Brain microvascular endothelial cell (primary cell): ENCODE results near the gene DCAF6.

Experiments
- DNase-seq: peaks from one replicate; pipeline ENCODE4 v3.0.0-alpha.2; 2020
- H3K27ac ChIP-seq: fragments of 250-450 bp; sonication (Bioruptor Pico); 2 replicates; pipeline ENCODE4 v1.5.1; 2020; ENCODE audit warnings: mild to moderate bottlenecking, moderate library complexity
- H3K27me3 ChIP-seq: fragments of 250-450 bp; sonication (Bioruptor Pico); replicated peaks from 2 replicates; pipeline ENCODE4 v1.5.1; 2020; ENCODE audit warnings: mild to moderate bottlenecking
- H3K36me3 ChIP-seq: fragments of 250-450 bp; sonication (Bioruptor Pico); replicated peaks from 2 replicates; pipeline ENCODE4 v1.5.1; 2020; ENCODE audit warnings: mild to moderate bottlenecking
- H3K4me3 ChIP-seq: 2 replicates; pipeline ENCODE4 v1.5.1; 2011; ENCODE audit warnings: low read depth, mild to moderate bottlenecking, control low read depth, low read length, moderate library complexity
- CTCF ChIP-seq: IDR thresholded peaks from 2 replicates; pipeline ENCODE4 v1.5.1; 2011; ENCODE audit warnings: low read depth, mild to moderate bottlenecking, moderate library complexity, low read length, control low read depth, inconsistent platforms; ENCODE audit errors: missing control alignments
- in situ Hi-C: cut with HindIII; loops from 2 replicates; pipeline ENCODE4 v1.10.0; 2017; ENCODE audit warnings: low sequenced_read_pairs, low pct_ligation_motif_present

The DCAF6 gene

DNA sequence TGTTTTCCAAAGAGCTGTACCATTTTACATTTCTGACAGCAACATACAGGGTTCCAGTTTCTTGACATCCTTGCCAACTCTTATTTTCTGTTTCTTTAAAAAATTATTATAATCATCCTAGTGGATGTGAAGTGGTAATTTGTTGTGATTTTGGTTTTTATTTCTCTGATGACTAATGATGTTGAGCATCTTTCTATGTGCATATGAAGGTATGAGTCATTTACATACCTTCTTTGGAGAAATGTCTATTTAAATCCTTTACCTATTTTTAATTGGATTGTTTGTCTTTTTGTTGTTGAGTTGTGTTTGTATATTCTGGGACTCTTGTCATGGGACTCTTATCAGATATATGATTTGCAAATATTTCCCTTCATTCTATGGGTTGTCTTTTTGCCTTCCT, 21.2 kb downstream of the DCAF6 start:
- TF ChIP-seq CTCF = no peak
- H3K36me3 ChIP-seq = peaks cover 5% of the 10 kb centered on the region
- in situ Hi-C loops = no loop called here

GRCh38 chr1:167964646-167965045, 28.2 kb downstream of the DCAF6 start:
- no peak overlapping the region for H3K4me3 ChIP-seq
- H3K27me3 ChIP-seq = no peaks in the 10 kb centered on the region
- H3K27ac ChIP-seq = no peak overlapping the region
- in situ Hi-C loops = no loop called here
- no peak for DNase-seq
- TF ChIP-seq CTCF = no peak
- H3K36me3 ChIP-seq = peaks cover 2% of the 10 kb centered on the region

More for the DNA sequence above, 21.2 kb downstream of the DCAF6 start:
- no peak for DNase-seq
- Histone ChIP-seq H3K27me3 (no peaks in the 10 kb centered on the region), H3K27ac (no peak overlapping the region), H3K4me3 (no peak overlapping the region)

- Histone ChIP-seq H3K27ac (no peak overlapping the region), H3K36me3 (peaks cover 2% of the 10 kb centered on the region), H3K27me3 (no peaks in the 10 kb centered on the region), H3K4me3 (no peak overlapping the region)
- in situ Hi-C loops = no loop called here
- no peak for DNase-seq
- TF ChIP-seq CTCF = no peak
Measured at GRCh38 chr1:167966050-167966449, 29.6 kb downstream of the DCAF6 start.

GRCh38 chr1:167968569-167968968, 32.1 kb downstream of the DCAF6 start:
- in situ Hi-C loops = no loop called here
- Histone ChIP-seq H3K36me3 (peaks cover 2% of the 10 kb centered on the region), H3K4me3 (no peak overlapping the region), H3K27ac (no peak overlapping the region), H3K27me3 (no peaks in the 10 kb centered on the region)
- no peak for TF ChIP-seq CTCF
- DNase-seq = no peak

- TF ChIP-seq CTCF = no peak
- peaks cover 2% of the 10 kb centered on the region for H3K36me3 ChIP-seq
- H3K27ac ChIP-seq = no peak overlapping the region
- no peak overlapping the region for H3K4me3 ChIP-seq
- in situ Hi-C loops = no loop called here
- H3K27me3 ChIP-seq = no peaks in the 10 kb centered on the region
- DNase-seq = no peak
Measured at GRCh38 chr1:167973832-167974231, 37.3 kb downstream of the DCAF6 start.

GRCh38 chr1:167974698-167975097, 38.2 kb downstream of the DCAF6 start:
- Histone ChIP-seq H3K27ac (no peak overlapping the region), H3K27me3 (no peaks in the 10 kb centered on the region), H3K4me3 (no peak overlapping the region), H3K36me3 (peaks cover 2% of the 10 kb centered on the region)
- in situ Hi-C loops = no loop called here
- TF ChIP-seq CTCF = no peak
- DNase-seq = no peak
